GM18858 (cell line): ENCODE measurements around the gene VGLL4.
"Not testable (repeated sequence)": the region's sequence is repeated elsewhere in the genome, so short reads cannot be mapped to it uniquely, and the experiment has no call there.

Experiments
- ATAC-seq: cut with Tn5 transposase; IDR thresholded peaks from one replicate; pipeline ENCODE4 v1.9.1; 2021; ENCODE audit not compliant: unreplicated experiment

The VGLL4 gene, protein sequence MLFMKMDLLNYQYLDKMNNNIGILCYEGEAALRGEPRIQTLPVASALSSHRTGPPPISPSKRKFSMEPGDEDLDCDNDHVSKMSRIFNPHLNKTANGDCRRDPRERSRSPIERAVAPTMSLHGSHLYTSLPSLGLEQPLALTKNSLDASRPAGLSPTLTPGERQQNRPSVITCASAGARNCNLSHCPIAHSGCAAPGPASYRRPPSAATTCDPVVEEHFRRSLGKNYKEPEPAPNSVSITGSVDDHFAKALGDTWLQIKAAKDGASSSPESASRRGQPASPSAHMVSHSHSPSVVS

DNA sequence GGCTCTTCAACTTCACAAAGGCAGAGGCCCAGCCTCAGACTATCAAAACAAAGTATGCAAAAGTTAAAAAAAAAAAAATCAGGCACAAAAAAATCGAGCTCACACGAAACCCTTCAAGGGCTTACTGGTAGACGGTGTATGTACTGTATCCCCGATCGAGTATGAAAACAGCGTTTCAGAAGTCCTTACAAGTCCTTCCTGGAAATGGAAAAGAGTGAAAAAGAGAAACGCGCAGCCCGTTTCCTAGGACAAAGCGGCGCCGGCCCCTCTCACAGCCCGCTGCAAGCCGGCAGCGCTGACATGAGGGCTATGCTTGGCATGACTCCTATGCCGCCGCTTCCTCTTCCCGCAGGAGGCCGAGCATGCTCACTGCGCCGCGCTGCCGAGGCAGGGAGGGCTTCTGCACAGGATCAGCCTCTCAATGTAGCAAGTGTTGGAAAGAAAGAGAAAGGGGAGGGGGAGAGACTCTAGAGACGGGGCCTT, at the start of gene VGLL4:
VGLL4 (minus strand) TSS at position 311 of the 483 bp plus-strand sequence. CDS start 397 bp downstream, outside the sequence.
- peak; percentile 58 for ATAC-seq

- no peak for ATAC-seq
Observed at GRCh38 chr3:11692532-11692813, 48.8 kb upstream of the VGLL4 start.

GRCh38 chr3:11691767-11692531, 48.2 kb upstream of the VGLL4 start:
- ATAC-seq: no peak

DNA sequence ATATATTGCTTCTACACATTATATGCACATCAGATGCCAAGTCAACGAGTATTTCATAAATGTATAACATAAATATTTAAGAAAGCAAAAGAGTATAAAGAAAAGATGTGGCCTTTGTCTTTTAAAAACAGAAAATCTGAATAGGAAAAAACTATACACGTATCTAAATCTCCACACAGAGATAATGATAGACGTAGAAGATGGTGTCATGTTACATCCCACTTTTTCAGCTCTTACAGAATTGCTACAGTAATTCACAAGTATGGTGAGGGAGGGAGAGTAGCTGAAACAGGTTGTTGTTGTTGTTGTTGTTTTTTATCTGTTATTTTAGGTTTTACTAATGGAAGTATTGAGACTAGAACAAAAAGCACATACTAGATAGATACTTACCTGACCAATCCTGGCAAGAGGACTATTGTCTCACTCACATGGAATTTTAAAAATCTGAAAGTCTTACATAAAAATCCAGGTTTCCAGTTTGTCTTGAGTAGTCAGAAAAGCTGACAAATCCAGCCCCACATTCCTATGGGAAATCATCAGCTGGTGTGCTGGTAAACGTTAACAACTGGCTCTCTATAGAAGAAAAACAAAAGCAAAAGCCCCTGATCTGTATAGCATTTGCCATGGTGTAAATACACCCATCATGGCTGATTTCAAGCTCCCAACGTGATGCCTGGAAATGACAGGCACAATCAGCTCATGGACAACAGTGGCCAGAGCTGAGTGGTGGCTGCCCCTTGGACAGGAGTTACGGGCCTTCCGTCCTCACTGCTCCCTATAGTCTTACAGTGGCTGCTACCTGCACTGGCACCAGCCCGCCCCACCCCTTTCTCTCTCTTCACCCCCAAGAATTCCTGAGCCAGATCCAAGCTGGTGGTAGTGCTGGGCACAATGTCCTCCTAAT, 47.4 kb upstream of the VGLL4 start:
- ATAC-seq: no peak

GRCh38 chr3:11689749-11690148, 46.0 kb upstream of the VGLL4 start:
- ATAC-seq: no peak

- ATAC-seq: not testable (repeated sequence)
Observed at GRCh38 chr3:11684980-11685379, 41.3 kb upstream of the VGLL4 start.

DNA sequence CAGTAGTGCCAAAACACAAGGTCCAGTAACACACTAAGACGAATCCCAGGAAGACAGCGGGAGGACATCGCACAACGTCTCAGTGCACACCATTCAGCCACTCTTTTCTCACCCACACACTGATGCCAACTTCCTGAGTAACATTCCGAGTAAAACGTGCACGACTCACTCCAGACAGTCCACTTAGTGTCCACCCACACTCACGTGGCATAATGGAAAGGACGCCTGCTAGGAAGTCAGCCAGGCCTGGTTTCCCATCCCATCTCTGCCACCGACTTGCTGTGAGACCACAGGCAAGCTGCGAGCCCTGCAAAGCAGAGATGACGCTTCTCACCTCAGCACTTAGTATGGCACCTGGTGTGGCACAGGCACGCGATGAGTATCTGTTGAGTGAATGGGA, 36.8 kb upstream of the VGLL4 start:
- ATAC-seq: no peak

DNA sequence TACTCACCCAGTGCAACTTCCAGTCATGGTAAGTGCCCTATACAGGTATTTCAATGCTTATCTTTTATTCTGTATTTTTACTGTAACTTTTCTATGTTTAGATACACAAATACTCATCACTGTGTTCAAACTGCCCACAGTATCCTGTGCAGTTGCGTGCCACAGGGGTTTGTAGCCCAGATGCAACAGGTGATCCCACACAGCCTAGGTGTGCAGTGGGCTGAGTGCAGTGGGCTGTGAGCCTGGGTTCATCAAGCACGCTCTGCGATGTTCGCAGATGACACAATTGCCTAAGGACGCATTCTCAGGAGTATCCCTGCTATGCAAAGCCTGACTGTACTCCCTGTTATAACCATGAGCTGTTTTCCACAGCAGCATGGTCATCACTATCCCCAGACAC, 36.2 kb upstream of the VGLL4 start:
- no peak for ATAC-seq

- ATAC-seq: no peak
Observed at GRCh38 chr3:11672363-11672762, 28.6 kb upstream of the VGLL4 start.

DNA sequence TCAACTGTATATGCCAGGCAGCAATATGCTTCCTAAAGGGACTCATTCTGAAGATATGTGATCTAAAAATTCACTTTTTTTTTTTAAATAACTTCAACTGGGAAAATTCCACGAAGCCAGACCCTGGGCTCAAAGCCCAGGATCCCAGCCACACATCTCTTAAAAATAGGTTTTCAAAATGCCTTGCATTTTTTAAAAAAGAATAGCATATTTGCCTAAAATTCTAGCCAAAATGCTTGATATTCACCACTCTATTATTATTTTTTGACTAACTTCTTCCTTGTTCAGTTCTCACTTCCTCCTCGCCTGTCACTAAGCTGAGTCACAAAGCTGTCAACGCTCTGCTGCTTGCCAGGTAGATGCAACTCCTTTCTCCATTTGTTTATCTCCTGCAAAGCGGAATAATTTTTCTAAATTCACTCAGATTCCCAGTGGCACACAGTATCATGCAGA, 28.0 kb upstream of the VGLL4 start:
- ATAC-seq: peak; percentile 86

DNA sequence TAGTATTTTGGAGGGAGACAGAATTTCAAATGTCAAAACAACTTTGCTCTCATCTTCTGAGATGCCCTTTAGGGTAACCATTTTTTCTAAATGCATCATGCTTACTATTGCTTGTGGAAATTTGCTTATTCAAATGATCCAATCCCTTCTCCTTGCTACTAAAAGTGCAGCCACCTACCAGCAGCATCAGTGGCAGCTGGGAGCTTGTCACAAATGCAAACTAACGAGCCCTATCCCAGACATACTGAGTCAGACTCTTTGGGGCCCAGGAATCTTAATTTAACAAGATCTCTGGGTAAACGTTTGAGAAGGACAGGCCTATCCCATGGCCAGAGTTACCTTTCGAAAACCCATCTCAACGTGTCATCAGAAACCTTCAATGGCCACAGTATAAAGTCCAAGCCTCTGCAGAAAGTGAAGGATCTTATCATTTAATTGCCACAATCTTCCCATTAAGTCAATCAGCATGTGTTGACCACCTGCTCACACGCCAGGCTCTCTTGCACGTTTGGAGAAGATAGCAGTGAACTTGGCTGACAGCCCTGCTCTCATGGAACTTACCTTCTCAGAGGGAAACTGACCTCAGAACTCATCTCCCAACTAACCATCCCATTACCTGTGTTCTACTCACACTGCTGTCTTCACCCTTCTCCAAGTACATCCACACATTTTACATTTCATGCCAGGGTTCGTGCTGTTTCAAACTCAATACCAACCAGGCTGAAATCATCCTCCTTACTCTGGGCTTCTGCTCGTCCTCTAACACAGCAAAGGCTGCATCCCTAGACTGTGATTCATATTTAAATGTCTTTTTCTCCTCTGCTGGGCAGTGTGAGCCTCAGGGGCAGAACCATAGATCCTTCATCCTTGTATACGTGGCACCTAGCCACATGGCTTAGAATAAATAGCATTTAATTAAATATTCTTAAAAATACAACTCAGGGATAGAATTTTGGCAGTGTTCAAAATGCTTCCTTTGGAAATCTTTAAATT, 24.8 kb upstream of the VGLL4 start:
- no peak for ATAC-seq

GRCh38 chr3:11665331-11665730, 21.6 kb upstream of the VGLL4 start:
- no peak for ATAC-seq

GRCh38 chr3:11662392-11662990, 18.8 kb upstream of the VGLL4 start:
- no peak for ATAC-seq

DNA sequence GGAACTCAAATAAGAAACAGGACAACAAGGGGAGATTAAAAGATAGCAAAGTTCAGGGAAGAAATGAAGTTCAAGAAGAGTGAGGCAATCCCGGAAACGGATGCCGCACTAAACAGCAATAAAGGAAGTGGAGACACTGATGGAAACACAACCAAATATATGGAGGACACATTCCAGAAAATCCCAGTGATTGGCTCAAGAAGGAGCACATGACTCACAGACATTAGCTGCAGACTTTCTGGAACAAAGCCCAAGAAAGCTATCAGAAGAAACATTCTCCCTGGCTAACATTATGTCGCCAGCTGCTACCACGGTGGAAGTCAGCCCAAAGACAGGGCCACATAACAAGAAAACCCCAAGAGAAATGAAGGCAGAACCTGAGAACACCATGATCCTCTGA, 18.1 kb upstream of the VGLL4 start:
- ATAC-seq: no peak

DNA sequence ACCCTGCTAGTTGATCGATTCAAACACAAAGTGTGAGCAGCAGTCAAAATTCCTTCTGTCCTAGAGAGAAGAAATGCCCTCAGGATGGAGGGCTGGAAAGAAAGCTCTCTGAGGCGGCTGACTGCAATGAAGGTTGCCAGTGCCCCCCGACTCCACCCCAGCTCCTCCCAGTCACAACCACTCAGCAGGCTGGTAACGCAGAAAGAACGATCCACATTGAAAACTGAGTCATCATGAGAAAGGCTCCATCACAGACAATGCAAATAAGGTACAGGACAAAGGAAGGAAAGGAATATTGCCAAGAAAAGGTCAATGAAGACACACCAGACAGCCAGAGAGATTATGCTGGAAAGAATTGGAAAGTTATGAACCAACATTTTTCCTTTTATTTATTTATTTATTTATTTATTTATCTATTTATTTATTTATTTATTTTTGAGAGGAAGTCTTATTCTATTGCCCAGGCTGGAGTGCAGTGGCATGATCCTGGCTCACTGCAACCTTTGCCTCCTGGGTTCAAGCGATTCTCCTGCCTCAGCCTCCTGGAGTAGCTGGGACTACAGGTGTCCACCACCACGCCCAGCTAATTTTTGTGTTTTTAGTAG, 17.4 kb upstream of the VGLL4 start:
- ATAC-seq: no peak

- no peak for ATAC-seq
Observed at GRCh38 chr3:11660242-11660641, 16.5 kb upstream of the VGLL4 start.

DNA sequence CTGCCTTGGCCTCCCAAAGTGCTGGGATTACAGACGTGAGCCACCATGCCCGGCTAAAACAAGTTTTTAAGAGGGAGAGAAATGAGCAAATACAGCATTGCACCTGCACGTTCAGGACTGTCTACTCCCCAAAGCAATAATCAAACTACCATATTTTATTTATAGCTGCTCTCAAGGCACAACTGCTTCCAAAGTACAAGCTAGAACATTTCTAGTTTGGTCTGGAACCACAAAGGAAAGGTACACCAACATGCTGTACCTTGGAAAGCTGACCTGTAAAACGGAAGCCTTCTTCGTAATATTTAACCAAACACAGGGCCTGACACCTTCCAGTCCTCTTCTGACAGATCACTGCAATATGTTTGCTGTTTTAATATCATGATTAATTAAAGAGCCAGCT, 14.5 kb upstream of the VGLL4 start:
- ATAC-seq: no peak

DNA sequence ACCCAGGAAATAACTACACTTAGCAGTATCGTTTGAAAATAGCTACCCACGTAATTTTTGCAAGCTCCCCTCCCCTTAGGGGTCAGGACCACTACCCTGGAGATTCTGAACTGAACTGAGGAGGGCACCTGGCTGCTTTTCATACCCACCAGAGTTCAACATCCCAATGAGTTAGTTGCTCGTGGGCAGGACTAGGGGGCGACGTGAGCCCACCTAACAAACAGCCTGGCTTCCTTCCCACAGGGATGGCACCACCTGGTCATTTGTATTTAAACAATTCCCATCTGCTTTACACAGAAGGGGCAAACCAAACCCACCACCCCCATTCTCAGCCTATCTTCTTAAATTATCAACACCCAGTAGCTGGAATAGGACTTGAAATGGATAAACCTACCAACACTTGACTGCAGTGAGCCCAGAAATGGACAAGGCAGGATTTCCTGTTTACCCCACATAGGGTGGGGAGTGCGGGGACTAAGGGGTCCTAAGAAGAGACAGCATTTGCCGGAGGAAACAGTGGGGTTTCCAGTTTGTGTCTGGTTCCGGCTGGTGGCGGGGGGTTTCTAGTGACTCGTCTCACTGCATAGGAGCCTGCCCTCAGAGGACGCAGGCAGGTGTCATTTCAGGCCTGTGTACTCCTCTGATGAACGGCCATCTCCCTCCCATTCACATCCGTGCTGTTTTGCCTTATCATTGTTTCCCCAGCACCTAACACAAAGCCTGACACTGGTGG, 11.6 kb upstream of the VGLL4 start:
- ATAC-seq: no peak

GRCh38 chr3:11654166-11654565, 10.5 kb upstream of the VGLL4 start:
- no peak for ATAC-seq
